ENCODE data around the gene CCDC73. TPM values are rescaled to one million over a fixed set of nuclear protein-coding genes. Genes with fewer than 3 reads are reported as not detected.

Gene CCDC73
- total and polyA plus RNA-seq, 10 of the 15 experiments (the other 5 are each of a cell fraction or from before 2014, with no cell fraction given), result 0.05 to 0.57 (median 0.14) TPM

- peak overlapping the region; percentile 76 for H3K27ac ChIP-seq (ENCODE audit: control insufficient read depth, insufficient read depth)
- ChIA-PET SMC1A (ENCODE audit: uncharacterized antibody, unreplicated experiment) (interaction anchor here (1.0 kb wide), 1 partner anchor 126 kb away, joined by 4 read pairs; no protein-coding TSS in a partner anchor), POLR2A (interaction anchor here (0.5 kb wide), 1 partner anchor 52 kb away, joined by 3 read pairs; no protein-coding TSS in a partner anchor), CTCF (interaction anchor here (0.7 to 1.8 kb wide), 3 partner anchors 20 to 511 kb away, joined by 3 to 9 read pairs (median 3); no protein-coding TSS in a partner anchor), RAD21 (ENCODE audit: unreplicated experiment) (interaction anchor here (0.7 to 1.8 kb wide), 5 partner anchors 12 to 236 kb away, joined by 3 to 7 read pairs (median 5); partner anchors contain the start of gene QSER1)
- H3K4me1 ChIP-seq (ENCODE audit: control insufficient read depth, insufficient read depth, low read length), result no peaks in the 10 kb centered on the region; the same call in 1 of the 2 replicates
- peak overlapping the region; percentile 95 for H2AFZ ChIP-seq (ENCODE audit: control insufficient read depth, low read depth, low read length)
- no peaks in the 10 kb centered on the region; a peak in 1 of 4 replicates for H3K27me3 ChIP-seq (replicated peaks in 1 of 2; ENCODE audit: control insufficient read depth in 2 of 2, insufficient read depth in 2 of 2, low read length in 1 of 2)
- H3K79me2 ChIP-seq (ENCODE audit: control insufficient read depth, insufficient read depth, low read length), result no peaks in the 10 kb centered on the region; the same call in 1 of the 2 replicates
- peak overlapping the region; percentile 90 for H3K4me2 ChIP-seq (ENCODE audit: control insufficient read depth, insufficient read depth)
- no peak for FAIRE-seq
- peak; percentile 54 for ATAC-seq
- WGBS (ENCODE audit: insufficient coverage, insufficient replicate concordance, low lambda C conversion rate, missing lambda C conversion rate), result 0% methylated on average over 12 of the region's 12 CpGs
- TSS peak; percentile 72 for BruUV-seq (replicated peaks)
- no peaks in the 10 kb centered on the region for H3K36me3 ChIP-seq (ENCODE audit: control insufficient read depth in 2 of 2, insufficient read depth in 2 of 2, low read length in 1 of 2)
- DNase-seq (ENCODE audit: low read depth, low spot score), result no peak
- no peaks in the 10 kb centered on the region for H3K9me3 ChIP-seq (replicated peaks; ENCODE audit: control insufficient read depth, insufficient read depth, low read length)
- H4K20me1 ChIP-seq (ENCODE audit: control insufficient read depth, insufficient read depth), result no peaks in the 10 kb centered on the region
- peak overlapping the region; percentile 90 for H3K9ac ChIP-seq (ENCODE audit: control insufficient read depth, insufficient read depth, low read length)
- in situ Hi-C loops (cut with MboI) (no loop called here), intact Hi-C loops (cut with micrococcal nuclease; ENCODE audit: unreplicated experiment) (loop anchor here (5.0 kb wide), 1 partner anchor 63 kb away; the partner anchor contains the start of gene QSER1)
- peak overlapping the region; percentile 84 for H3K4me3 ChIP-seq
- TF ChIP-seq BACH1 (IDR thresholded peaks at IDR 0.05; ENCODE audit: borderline replicate concordance) (no peak), HDAC6 (IDR thresholded peaks at IDR 0.05; ENCODE audit: unreplicated experiment) (no peak), IRF3 (IDR thresholded peaks at IDR 0.05) (no peak), NR2C2 (IDR thresholded peaks at IDR 0.05; ENCODE audit: borderline replicate concordance, control insufficient read depth, insufficient read length, low read depth) (no peak), NBN (IDR thresholded peaks at IDR 0.05) (no peak; the same call in 1 of the 2 replicates), ZBTB33 (IDR thresholded peaks at IDR 0.05) (no peak), RBBP5 (conservative IDR thresholded peaks at IDR 0.05) (no peak), NFYB (IDR thresholded peaks at IDR 0.05; ENCODE audit: insufficient read depth, low read depth, low read length) (no peak), SREBF1 (IDR thresholded peaks at IDR 0.05; ENCODE audit: low read length) (no peak), BCL11A (IDR thresholded peaks at IDR 0.05; ENCODE audit: low read depth, low read length) (no peak), USF2 (IDR thresholded peaks at IDR 0.05; ENCODE audit: borderline replicate concordance, low read depth, low read length) (no peak), KAT2A (conservative IDR thresholded peaks at IDR 0.05; ENCODE audit: control insufficient read depth, low read depth, low read length) (no peak), ZNF622 (IDR thresholded peaks at IDR 0.05) (no peak), FOXK2 (IDR thresholded peaks at IDR 0.05) (no peak), ETV6 (conservative IDR thresholded peaks at IDR 0.05 in 1 of 2, IDR thresholded peaks at IDR 0.05 in 1 of 2; ENCODE audit: borderline replicate concordance in 1 of 2, low read depth in 1 of 2) (no peak), NFIC (IDR thresholded peaks at IDR 0.05; ENCODE audit: low read depth, low read length) (peak; percentile 52; the same call in 1 of the 2 replicates), ZZZ3 (IDR thresholded peaks at IDR 0.05; ENCODE audit: control insufficient read depth, insufficient read length, low read depth) (no peak), KLF5 (IDR thresholded peaks at IDR 0.05; ENCODE audit: partially characterized antibody) (no peak), CBX5 (IDR thresholded peaks at IDR 0.05; ENCODE audit: low read depth) (no peak), MXI1 (IDR thresholded peaks at IDR 0.05; ENCODE audit: low read depth, low read length) (no peak), SUPT20H (IDR thresholded peaks at IDR 0.05; ENCODE audit: borderline replicate concordance, control insufficient read depth, low read depth, low read length) (no peak), ESRRA (IDR thresholded peaks at IDR 0.05; ENCODE audit: low read length) (no peak)
Measured at GRCh38 chr11:32829157-32829679, 34.8 kb upstream of the CCDC73 start.

All from GM12878 (cell line).